Activated effector memory CD4-positive, alpha-beta T cell treated with Interleukin-2 at 50 U/mL for 16 hours (primary cell): ENCODE results near the gene RNF213.
"Not testable (repeated sequence)": the region's sequence is repeated elsewhere in the genome, so short reads cannot be mapped to it uniquely, and the experiment has no call there.

ENCODE experiments used
- DNase-seq: peaks from one replicate; pipeline ENCODE4 v3.0.0-alpha.2; 2020

Gene RNF213

DNA sequence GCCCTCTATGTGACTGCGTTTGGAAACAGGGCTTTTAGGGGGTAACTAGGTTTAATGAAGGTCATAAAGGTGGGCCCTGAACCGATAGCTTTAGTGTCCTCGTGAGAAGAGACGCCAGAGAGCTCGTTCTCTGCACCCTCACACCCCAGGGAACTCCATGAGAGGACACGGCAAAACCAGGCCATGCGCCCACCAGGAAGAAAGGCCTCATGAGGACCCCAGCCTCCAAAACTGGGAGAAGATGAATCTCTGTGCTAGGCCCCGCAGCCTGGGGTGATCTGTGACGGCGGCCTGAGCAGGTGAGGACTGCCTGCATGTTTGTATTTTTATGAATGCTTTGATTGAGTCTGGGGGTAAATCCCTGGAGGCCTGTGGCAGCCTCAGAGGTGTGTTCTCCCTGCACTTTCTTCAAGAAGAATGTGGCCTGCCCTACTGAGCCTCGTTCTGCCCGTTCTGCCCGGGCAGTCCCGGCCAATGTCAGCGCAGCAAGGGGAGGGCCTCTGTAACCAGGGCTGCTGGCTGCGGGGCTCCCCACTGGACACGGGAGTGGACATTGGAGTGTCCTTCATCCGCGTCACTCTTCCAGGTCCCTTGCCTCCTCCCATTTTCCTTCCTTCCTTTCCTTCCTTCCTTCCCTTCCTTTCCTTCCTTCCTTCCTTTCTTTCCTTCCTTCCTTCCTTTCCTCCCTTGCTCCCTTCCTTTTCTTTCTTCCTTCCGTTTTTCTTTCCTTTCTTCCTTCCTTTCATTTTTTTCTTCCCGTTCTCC, 6.8 kb upstream of the RNF213 start:
- DNase-seq: no peak

DNA sequence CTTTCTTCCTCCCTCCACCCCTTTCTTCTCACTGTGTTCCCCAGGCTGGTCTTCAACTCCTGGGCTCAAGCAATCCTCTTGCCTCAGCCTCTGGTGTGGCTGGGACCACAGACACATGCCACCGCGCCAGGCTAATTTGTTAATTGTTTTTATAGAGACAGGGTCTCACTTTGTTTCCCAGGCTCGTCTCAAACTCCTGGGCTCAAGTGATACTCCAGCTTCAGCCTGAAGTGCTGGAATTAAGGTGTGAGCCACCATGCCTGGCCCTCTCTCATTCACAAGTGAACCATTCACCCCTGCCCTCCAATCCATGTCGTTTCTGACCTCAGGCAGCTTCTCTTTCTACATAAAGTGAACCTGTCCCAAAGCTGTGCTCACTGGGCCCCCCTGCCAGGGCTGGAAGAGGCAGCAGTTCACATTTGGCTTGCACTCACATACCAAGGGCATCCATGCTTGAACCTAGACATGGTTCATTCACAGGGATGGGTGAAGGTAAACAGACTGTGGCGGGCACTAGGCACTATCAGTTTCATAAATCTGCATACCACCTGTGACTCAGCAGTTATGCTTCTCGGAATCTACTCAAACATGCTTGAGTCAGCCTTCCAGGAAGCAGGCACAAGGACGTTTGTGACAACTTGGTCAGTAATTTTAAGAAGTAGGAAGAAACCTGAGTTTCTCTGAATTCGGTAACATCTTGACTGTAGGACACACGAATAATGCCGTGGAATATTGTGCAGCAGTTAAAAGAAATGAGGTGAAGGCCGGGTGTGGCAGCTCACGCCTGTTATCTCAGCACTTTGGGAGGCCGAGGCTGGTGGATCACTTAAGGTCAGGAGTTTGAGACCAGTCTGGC, 6.0 kb upstream of the RNF213 start:
- peak; percentile 64 for DNase-seq

DNA sequence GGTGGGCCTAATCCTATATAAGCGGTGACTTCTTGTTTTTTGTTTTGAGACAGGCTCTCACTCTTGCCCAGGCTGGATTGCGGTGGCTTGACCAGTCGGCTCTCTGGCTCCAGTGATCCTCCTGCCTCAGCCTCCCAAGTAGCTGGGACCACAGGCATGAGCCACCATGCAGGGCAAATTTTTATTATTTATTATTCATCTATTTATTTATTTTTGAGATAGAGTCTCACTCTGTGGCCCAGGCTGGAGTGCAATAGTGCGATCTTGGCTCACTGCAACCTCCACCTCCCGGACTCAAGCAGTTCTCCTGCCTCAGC, 4.7 kb upstream of the RNF213 start:
- DNase-seq: no peak

DNA sequence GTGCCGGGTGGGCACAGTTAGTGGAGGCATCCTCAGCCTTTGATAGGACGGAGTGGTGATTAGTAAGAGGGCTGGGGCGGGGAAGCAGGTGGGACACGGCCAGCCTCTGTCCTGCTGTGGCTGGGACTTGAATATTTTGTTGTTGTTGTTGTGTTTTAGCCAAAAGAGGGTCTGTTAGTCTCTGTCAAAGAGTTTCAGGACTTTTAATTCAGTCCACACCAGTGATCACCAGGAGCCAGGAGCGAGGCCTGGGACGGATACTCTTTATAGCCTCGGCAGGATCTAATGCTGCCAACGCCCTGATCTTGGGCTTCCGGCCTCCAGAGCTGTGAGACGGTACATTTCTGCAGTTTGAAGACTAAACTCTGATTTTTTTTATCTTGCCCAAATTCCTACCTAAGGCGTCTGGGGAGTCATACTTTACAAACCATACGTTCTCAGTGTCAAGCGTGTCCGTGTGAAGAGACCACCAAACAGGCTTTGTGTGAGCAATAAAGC, 2.9 kb upstream of the RNF213 start:
- DNase-seq: no peak

DNA sequence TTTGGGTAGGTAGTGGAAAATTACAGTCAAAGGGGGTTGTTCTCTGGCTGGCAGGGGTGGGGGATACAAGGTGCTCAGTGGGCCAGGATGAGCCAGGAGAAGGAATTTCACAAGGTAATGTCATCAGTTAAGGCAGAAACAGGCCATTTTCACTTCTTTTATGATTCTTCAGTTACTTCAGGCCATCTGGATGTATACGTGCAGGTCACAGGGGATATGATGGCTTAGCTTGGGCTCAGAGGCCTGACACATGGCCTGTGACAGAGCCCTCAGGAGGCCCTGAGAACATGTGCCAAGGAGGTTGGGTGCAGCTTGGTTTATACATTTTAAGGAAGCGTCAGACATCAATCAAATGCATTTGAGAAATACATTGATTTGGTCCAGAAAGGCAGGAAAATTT, 2.4 kb upstream of the RNF213 start:
- DNase-seq: not testable (repeated sequence)

DNA sequence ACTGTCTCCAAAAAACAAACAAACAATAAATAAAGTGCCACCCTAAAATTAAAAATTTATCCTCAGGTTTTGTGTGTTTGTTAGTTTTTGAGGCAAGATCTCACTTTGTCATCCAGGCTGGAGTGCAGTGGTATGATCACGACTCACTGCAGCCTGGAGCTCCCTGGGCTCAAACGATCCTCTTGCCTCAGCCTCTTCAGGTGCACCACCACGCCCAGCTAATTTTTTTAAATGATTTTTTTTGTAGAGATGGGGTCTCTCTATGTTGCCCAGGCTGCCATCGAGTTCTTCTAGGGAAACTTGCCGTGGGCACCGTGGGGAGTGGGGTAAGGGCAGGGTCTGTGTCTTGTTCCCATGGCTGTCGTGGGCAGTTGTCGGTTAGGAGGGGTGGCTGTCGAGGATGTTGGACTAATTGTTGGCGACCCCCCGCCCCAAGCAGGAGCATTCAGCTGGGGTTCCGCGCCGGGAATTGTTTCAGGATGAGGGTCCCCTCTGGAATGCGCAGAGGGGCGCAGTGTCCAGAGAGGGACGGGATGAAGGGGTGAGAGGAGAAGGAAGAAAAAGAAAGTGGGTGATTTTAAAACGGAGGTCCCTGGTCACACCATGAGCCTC, 1.1 kb upstream of the RNF213 start:
- DNase-seq: no peak

DNA sequence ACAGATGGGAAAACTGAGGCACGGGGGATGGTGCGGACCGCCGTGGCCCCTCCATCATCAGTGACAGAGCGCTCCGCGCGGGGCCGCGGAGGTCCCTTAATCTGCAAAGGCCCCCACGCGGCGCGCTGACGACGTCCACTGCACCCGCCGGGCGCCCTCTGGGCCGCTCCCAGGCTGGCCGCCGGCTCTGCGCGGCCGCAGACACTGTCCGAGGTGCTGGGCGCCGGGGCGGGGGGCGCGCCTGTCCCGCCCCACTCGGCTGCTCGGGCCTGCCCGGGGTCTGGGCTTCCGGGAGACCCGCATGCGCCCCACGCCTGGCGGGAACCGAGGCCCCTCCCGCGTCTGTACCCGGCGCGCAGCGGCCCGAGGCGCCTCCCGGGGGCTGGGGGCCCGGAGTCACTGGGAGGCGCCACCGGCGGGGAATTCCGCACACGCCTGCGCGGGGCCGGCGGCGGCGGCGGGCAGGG, 550 bp upstream of the RNF213 start:
- DNase-seq: peak; percentile 70

DNA sequence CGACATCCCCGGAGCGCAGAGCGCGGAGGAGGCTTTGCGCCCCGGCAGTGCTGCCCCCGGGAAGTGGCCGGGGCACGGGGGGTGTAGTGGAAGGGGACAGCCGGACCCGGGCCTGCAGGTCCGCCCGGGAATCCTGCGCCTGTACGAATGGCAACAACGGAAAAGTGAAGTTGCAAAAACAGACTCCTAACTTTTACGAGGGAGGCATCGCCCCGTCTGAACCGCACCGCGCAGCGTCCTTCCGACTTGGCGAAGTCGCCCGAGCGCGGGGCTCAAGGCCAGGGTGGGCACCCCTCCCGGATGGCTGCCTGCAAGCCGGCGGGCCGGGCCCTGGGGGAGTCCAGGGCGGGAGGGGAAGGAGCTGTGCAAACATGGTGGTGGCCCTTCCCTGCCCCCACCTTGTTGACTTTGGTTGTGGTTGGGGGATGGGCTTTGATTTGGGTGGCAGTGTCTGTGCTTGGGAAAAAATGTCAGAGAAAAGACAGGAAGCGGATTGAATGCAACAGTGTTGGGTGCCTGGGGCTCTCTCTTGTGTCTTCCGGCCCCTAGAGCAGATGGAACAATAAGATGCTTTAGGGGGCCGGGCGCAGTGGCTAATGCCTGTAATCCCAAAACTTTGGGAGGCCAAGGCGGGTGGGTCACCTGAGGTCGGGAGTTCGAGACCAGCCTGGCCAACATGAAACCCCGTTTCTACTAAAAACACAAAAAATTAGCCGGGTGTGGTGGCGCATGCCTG, 675 bp downstream of the RNF213 start:
- DNase-seq: peak; percentile 67

DNA sequence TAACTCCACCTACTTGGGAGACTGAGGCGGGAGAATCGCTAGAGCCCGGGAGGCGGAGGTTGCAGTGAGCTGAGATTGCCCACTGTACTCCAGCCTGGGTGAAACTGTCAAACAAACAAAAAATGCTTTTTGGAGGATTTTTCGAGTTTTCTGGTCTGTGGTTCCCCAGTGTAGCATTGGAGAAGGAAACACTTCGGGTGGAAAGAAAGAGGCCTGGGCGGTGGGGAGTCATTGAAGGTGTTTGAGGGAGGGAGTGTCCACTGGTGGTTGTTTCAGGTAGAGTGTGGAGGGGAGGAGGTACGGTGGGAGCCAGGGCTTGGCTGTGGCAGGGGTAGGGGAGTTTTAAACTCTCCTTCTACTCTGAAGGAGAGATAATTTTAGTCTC, 1.2 kb downstream of the RNF213 start:
- DNase-seq: no peak

DNA sequence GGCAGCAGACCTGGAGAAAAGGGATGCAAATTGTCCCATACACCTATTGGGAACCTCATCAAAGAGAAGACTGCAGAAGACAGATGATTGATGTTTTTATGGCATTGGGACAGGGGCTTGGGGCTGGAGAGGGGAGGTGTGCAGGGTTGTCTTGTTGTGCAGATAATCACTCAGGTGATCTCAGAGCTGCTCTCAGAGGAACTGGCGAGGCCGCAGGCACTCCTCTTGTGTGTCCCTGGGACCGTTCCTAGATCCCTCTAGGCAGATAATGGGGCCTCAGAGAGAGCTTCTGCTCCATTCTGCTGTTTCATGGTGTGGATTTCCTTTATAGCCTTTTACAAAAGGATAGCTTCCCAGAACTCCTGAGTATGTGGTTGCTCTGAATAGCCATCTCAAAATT, 1.6 kb downstream of the RNF213 start:
- DNase-seq: no peak

DNA sequence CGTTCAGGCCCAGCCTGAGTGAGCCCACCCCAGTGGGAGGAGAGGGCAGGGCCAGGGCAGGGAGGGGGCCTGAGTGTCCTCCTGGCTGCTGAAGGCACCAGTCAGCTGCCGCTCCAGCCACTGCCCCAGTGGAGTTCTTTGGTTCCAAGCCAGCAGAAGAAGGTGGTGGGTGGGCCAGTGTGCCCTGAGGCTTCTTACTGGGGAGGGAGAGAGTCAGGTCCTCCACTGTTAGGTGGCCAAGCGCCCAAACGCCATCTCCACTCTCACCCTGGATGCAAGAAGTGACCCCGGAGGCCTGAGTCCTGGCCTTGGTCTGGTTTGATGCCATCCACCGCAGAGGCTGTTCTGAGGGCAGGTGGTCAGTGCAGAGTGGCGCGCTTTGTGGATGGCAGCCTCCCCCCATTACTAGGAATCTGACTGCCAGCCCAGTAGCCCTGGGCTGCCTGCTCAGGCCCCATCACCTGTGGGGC, 2.2 kb downstream of the RNF213 start:
- no peak for DNase-seq

DNA sequence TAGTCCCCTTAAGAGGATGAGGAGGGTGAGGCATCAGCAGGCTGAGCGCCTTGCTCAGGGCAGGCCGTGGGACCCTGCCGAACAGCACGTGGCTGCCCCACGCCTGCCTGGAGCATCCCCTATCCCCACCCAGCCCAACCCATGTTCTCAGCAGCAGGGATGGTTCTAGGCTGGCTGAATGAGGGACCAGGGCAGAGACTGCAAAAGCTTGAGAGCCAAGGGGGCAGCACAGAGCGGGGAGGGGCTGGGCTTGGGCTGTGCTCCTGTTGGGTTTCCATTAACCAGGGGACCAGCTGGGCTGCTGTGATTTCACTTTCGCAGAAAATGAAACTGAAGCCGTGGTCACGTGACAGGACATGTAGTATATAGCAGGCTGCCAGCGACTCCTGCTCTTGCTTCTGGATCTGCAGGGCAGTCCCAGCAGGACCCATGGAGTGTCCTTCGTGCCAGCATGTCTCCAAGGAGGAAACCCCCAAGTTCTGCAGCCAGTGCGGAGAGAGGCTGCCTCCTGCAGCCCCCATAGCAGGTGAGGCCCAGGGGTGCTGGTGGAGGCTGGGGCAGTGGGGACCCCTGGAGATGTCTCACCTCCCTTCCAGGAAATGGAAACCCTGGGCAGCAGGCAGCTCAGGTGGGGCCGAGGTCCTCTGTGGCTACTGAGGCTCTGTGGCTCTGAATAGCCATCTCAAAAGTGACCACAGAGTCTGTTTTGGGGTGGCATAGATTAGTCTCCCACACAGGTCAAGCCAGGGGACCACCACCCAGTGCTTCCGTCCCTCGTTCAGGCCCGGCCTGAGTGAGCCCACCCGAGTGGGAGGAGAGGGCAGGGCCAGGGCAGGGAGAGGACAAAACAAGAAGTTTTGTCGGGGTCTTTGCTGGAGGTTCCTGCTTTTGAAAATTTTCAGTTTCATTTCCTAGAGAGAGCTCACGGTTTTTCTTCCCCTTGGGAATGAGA, 2.9 kb downstream of the RNF213 start:
- peak; percentile 75 for DNase-seq

DNA sequence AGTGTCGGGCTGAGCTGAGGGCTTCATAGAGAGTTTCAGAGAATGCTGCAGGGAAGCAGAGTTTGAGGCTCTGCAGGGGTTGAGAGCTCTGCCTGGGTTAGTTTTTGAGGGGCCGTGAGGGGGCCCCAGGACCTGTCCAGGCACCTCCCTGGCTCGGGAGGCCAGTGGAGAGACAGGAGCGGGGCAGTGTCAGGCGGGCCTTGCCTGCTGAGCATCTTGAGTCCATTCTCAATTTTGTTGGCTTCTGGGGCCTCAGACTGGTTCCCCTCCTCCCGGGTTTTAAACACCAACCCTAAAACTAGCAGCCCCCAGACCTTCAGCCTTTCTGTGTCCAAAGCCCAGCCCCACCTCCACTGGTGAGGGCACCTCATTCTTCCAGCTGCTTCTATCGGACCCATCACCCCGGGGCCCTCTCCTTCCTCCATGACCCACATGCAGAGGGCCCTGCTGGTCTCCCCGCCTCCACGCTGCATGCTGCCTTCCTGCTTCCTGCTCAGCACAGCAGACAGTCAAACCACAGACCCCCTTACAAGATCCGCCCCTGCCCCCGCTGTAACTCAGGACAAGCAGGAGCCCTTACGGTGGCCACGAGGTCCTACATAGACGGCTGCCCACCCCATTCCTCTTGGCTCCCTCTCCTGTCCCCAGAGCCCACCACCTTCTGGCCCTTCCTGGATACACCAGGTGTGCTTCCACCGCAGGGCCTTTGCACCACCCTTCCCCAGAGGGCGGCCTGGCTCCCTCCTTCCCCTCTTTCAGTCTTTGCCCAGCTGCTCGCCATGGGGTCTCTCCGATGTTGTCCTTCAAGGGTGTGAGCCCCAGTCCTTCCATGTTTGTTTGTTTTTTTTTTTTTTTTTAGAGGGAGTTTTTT, 3.8 kb downstream of the RNF213 start:
- peak; percentile 62 for DNase-seq

DNA sequence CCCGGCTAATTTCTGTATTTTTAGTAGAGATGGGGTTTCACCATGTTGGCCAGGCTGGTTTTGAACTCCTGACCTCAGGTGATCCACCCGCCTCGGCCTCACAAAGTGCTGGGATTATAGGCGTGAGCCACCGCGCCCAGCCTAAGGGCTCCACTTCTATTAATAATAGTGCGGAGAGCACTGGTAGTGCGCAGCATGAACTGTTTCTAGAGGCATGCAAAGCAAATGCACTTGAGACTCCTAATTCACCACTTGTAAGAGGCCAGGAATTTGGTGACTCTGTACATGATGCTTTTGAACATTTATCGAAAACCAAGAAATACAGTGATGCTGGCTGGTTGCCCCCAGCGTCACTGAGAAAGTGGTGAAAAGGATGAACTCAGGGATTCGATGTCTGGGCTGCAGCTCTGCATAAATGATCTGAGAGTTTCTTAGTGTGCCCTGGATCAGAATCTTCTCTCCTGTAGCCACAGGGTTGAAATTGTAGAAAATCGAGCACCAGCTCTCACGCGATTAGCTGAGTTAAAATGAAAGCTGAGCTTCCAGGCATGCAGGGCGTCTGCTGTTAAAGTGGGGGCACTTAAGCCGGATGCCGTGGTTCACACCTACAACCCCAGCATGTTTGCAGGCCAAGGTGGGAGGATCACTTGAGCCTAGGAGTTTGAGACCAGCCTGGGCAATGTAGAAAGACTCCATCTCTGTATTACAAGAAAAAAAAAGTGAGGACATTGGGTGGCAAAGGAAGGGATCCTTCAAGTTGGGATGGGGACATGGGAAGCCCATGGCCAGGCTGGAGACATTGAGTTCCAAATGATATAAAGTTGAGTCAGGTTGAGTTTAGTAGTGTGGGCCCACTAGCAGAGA, 4.8 kb downstream of the RNF213 start:
- peak; percentile 72 for DNase-seq

DNA sequence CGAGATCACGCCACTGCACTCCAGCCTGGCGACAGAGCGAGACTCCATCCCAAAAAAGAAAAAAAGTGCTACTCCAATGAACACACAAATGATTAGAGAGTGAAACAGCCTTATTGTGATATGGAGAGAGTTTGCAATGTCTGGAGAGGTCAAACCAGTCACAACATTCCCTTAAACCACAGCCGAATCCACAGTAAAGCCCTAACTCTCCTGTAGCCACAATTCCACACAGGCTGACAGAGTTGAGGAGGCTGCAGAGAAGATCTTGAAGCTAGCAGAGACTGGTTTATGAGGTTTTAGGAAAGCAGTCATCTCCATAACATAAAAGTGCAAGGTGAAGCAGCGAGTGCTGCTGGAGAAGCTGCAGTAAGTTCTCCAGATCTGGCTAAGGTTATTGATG, 6.7 kb downstream of the RNF213 start:
- DNase-seq: no peak

DNA sequence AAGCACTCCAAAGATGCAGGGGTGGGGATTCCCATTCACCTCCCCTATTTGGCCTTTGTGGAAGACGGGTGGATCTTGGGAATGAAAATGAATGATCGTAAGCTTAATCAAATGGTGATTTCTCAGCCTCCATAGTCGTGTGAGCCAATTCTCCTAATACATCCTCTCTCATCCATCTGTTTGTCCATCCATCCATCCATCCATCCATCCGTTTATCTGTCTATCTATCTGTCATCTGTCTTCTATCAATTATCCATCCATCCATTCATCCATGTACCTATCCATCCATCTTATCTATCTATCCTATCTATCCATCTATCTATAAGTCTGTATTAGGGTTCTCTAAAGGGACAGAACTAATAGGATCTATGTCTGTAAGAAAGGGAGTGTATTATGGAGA, 7.8 kb downstream of the RNF213 start:
- no peak for DNase-seq

DNA sequence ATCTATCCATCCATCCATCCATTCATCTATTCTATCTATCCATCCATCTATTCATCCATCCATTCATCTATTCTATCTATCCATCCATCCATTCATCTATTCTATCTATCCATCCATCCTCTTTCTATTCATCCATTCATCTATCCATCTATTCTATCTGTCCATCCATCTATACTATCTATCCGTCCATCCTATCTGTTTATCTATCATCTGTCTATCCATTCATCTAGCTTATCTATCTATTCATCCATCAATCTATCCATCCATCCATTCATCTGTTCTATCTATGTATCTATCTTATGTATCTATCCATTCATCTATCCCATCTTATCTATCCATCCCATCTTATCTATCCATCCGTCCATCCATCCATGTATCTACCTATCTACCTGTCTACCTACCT, 8.8 kb downstream of the RNF213 start:
- DNase-seq: no peak

DNA sequence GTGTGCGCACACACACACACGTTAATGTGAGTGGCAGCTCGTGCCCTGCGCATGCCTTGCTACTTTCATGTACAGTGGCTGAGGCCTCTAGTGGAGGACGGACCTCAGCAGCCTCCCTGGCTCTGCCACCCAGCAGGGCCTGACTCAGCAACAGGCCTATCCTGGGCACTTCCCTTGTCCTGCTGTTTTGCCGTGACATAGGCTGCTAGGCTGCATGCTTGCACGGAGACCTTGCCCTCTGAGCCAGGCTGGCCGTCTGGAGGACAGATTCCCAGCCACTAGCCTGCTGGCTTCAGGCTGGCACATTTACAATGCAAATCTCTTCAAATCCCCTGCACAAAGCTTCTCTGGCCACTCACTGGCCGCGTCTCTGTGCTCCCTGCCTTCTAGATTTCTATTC, 9.5 kb downstream of the RNF213 start:
- no peak for DNase-seq

DNA sequence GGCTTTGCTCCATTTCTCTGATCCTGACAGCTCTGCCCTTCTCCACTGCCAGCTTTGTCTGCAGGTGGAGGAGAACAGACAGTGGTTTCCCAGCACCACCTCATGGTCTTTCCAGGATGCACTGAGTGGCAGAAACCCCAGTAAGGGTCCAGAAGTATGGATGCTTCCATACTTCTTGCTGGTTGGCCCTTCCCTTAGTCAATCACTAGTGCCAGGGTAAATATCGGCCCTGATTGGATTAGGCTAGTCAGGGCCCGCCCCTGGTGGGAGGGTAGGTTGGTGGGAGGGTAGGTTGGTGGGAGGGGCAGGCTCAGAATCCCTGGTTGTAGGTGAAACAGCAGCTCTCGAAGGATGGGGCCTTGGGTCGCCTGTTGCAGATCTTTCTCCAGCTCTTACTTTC, 10.2 kb downstream of the RNF213 start:
- DNase-seq: no peak

DNA sequence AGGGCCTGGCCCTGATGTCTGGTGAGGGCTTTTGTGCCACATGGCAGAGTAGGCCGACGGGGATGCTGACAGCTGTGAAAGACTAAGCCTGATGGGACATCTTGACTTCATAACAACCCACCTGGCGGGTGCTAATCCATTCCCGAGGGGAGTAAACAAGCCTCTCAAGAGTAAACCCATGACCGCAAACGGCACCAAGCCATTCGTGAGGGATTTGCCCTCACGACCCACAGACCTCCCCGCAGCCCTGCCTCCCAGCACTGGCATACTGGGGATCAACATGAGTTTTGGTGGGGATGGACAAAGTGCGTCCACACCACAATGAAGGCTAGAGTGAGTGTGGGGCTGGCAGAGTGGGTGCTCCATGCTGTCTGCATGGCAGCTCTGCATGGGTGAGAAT, 11.7 kb downstream of the RNF213 start:
- DNase-seq: no peak
